ENCODE results near the gene PRUNE2.

DNA sequence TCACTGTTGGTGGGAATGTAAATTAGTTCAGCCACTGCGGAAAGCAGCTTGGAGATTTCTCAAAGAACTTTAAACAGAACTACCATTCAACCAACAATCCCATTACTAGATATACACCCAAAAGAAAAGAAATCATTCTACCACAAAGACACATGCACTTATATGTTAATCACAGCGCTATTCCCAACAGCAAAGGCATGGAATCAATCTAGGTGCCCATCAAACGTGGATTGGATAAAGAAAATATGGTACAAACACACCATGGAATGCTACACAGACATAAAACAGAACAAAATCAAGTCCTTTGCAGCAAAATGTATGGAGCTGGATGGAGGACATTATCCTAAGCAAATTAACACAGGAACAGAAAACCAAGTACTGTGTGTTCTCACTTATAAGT lies 42.1 kb downstream of the PRUNE2 start:
- TF ChIP-seq, protein P1, sequence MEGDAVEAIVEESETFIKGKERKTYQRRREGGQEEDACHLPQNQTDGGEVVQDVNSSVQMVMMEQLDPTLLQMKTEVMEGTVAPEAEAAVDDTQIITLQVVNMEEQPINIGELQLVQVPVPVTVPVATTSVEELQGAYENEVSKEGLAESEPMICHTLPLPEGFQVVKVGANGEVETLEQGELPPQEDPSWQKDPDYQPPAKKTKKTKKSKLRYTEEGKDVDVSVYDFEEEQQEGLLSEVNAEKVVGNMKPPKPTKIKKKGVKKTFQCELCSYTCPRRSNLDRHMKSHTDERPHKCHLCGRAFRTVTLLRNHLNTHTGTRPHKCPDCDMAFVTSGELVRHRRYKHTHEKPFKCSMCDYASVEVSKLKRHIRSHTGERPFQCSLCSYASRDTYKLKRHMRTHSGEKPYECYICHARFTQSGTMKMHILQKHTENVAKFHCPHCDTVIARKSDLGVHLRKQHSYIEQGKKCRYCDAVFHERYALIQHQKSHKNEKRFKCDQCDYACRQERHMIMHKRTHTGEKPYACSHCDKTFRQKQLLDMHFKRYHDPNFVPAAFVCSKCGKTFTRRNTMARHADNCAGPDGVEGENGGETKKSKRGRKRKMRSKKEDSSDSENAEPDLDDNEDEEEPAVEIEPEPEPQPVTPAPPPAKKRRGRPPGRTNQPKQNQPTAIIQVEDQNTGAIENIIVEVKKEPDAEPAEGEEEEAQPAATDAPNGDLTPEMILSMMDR (IDR thresholded peaks at IDR 0.05; ENCODE audit: borderline replicate concordance, extremely low read depth, low read length, poor library complexity, severe bottlenecking), result no peak
- no peak for TF ChIP-seq EZH2 (IDR thresholded peaks at IDR 0.05; ENCODE audit: borderline replicate concordance, low read depth, low read length, severe bottlenecking)
